Spleen (tissue), 7 donors: Measurements from ENCODE around the gene MROH8.

Experiments
- POLR2A ChIP-seq, 3 donors: fragments of 450-650 bp; IDR thresholded peaks; one replicate each; pipeline ENCODE4 v1.5.1; 2017; ENCODE audit warnings: antibody characterized with exemption in 3 of 3, mild to moderate bottlenecking in 1 of 3
- POLR2AphosphoS5 ChIP-seq, 3 donors: sonication (generic); formaldehyde crosslinking; IDR thresholded peaks; one replicate each; pipeline ENCODE4 v1.5.1; 2017; ENCODE audit warnings: antibody characterized with exemption in 3 of 3
- TF ChIP-seq, protein P1 (sequence below), 11 experiments: fragments of 200-600 bp in 7 of 11; fragments of 450-650 bp in 4 of 11; sonication (generic) in 4 of 11; IDR thresholded peaks in 8 of 11; conservative IDR thresholded peaks in 3 of 11; 1 replicate in 7 of 11; 2 replicates in 4 of 11; pipeline versions ENCODE4 v1.4.0 to v1.8.0; 2016 to 2021; ENCODE audit warnings: antibody characterized with exemption in 11 of 11, inconsistent platforms in 4 of 11, mild to moderate bottlenecking in 1 of 11
- donor health status: DM: no; HTN: no; CAD: no; lungs with moderate emphysema.
- donor health status: DM: no; HTN: no; CAD: no.
- donor health status: DM: no; HTN: no; CAD: no.

DNA sequence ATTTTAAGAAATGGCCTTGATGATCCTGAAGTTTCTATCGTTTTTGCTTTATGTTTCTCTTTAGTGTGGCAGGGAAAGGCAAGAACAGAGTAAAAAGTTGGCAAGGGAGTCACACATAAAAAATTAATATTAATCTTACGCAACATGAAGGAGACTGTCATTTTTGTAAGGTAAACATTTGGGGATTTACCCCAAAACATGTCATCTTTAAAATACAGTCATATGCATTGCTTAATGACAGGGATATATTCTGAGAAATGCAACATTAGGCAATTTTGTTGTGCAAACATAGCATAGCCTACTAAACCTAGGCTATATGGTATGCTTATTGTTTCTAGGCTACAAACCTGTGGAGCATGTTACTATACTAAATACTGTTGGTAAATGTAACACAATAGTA is 88.9 kb downstream of the MROH8 start:
- TF ChIP-seq, protein P1, sequence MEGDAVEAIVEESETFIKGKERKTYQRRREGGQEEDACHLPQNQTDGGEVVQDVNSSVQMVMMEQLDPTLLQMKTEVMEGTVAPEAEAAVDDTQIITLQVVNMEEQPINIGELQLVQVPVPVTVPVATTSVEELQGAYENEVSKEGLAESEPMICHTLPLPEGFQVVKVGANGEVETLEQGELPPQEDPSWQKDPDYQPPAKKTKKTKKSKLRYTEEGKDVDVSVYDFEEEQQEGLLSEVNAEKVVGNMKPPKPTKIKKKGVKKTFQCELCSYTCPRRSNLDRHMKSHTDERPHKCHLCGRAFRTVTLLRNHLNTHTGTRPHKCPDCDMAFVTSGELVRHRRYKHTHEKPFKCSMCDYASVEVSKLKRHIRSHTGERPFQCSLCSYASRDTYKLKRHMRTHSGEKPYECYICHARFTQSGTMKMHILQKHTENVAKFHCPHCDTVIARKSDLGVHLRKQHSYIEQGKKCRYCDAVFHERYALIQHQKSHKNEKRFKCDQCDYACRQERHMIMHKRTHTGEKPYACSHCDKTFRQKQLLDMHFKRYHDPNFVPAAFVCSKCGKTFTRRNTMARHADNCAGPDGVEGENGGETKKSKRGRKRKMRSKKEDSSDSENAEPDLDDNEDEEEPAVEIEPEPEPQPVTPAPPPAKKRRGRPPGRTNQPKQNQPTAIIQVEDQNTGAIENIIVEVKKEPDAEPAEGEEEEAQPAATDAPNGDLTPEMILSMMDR (IDR thresholded peaks at IDR 0.05 in 8 of 11, conservative IDR thresholded peaks at IDR 0.05 in 3 of 11) = no peak
- TF ChIP-seq POLR2AphosphoS5 (IDR thresholded peaks at IDR 0.05) (no peak), POLR2A (IDR thresholded peaks at IDR 0.05) (no peak)
